IPS-18c (cell line): ENCODE data around the gene EPHA6.
"Not testable (repeated sequence)": the region's sequence is repeated elsewhere in the genome, so short reads cannot be mapped to it uniquely, and the experiment has no call there.

ENCODE experiments used
- H3K4me3 ChIP-seq: 2 replicates; pipeline ENCODE4 v1.7.0; 2013; ENCODE audit warnings: low read depth, mild to moderate bottlenecking, low read length, moderate library complexity; ENCODE audit not compliant: insufficient read depth
- H3K9me3 ChIP-seq: one replicate; pipeline ENCODE4 v1.6.1; 2013; ENCODE audit warnings: mild to moderate bottlenecking, low read length, moderate library complexity; ENCODE audit not compliant: control insufficient read depth, insufficient read depth

The EPHA6 gene

GRCh38 chr3:97425002-97425401 is 610.6 kb downstream of the EPHA6 start:
- Histone ChIP-seq H3K9me3 (peaks cover 3% of the 10 kb centered on the region), H3K4me3 (no peak overlapping the region; the same call in 1 of the 2 replicates)

GRCh38 chr3:97430601-97431000 is 616.2 kb downstream of the EPHA6 start:
- Histone ChIP-seq H3K4me3 (no peak overlapping the region), H3K9me3 (no peaks in the 10 kb centered on the region)

- Histone ChIP-seq H3K9me3 (no peaks in the 10 kb centered on the region), H3K4me3 (no peak overlapping the region)
Measured at GRCh38 chr3:97432914-97433313, 618.5 kb downstream of the EPHA6 start.

GRCh38 chr3:97438131-97438530 is 623.7 kb downstream of the EPHA6 start:
- no peaks in the 10 kb centered on the region for H3K9me3 ChIP-seq
- H3K4me3 ChIP-seq: no peak overlapping the region

GRCh38 chr3:97439373-97439772 is 625.0 kb downstream of the EPHA6 start:
- Histone ChIP-seq H3K4me3 (no peak overlapping the region), H3K9me3 (no peaks in the 10 kb centered on the region)

- Histone ChIP-seq H3K4me3 (no peak overlapping the region), H3K9me3 (no peaks in the 10 kb centered on the region)
Measured at GRCh38 chr3:97464035-97464434, 649.6 kb downstream of the EPHA6 start.

GRCh38 chr3:97470481-97470880 is 656.1 kb downstream of the EPHA6 start:
- H3K4me3 ChIP-seq: no peak overlapping the region
- H3K9me3 ChIP-seq: no peaks in the 10 kb centered on the region

GRCh38 chr3:97479740-97480139 is 665.3 kb downstream of the EPHA6 start:
- Histone ChIP-seq H3K9me3 (no peaks in the 10 kb centered on the region), H3K4me3 (no peak overlapping the region)

- not testable (repeated sequence) for H3K9me3 ChIP-seq, H3K4me3 ChIP-seq
Measured at GRCh38 chr3:97480696-97481289, 666.4 kb downstream of the EPHA6 start.

- H3K4me3 ChIP-seq: no peak overlapping the region
- H3K9me3 ChIP-seq: no peaks in the 10 kb centered on the region
Measured at GRCh38 chr3:97481416-97481815, 667.0 kb downstream of the EPHA6 start.

- Histone ChIP-seq H3K4me3 (no peak overlapping the region), H3K9me3 (no peaks in the 10 kb centered on the region)
Measured at GRCh38 chr3:97485206-97485605, 670.8 kb downstream of the EPHA6 start.

GRCh38 chr3:97487587-97487986 is 673.2 kb downstream of the EPHA6 start:
- Histone ChIP-seq H3K4me3 (no peak overlapping the region), H3K9me3 (no peaks in the 10 kb centered on the region)

GRCh38 chr3:97488741-97489140 is 674.3 kb downstream of the EPHA6 start:
- Histone ChIP-seq H3K4me3 (no peak overlapping the region), H3K9me3 (no peaks in the 10 kb centered on the region)

- no peaks in the 10 kb centered on the region for H3K9me3 ChIP-seq
- no peak overlapping the region for H3K4me3 ChIP-seq
Measured at GRCh38 chr3:97495896-97496295, 681.5 kb downstream of the EPHA6 start.

GRCh38 chr3:97497138-97497537 is 682.7 kb downstream of the EPHA6 start:
- no peaks in the 10 kb centered on the region for H3K9me3 ChIP-seq
- H3K4me3 ChIP-seq: no peak overlapping the region

GRCh38 chr3:97504463-97504862 is 690.1 kb downstream of the EPHA6 start:
- Histone ChIP-seq H3K9me3 (no peaks in the 10 kb centered on the region), H3K4me3 (no peak overlapping the region)

- H3K9me3 ChIP-seq: no peaks in the 10 kb centered on the region
- H3K4me3 ChIP-seq: no peak overlapping the region
Measured at GRCh38 chr3:97510795-97511194, 696.4 kb downstream of the EPHA6 start.

GRCh38 chr3:97515076-97515475 is 700.7 kb downstream of the EPHA6 start:
- Histone ChIP-seq H3K9me3 (no peaks in the 10 kb centered on the region), H3K4me3 (no peak overlapping the region)

GRCh38 chr3:97530691-97531090 is 716.3 kb downstream of the EPHA6 start:
- Histone ChIP-seq H3K9me3 (no peaks in the 10 kb centered on the region), H3K4me3 (no peak overlapping the region)
